ENCODE measurements around the gene DAB1.

Gene DAB1

GRCh38 chr1:57086154-57086553 lies 337.7 kb downstream of the DAB1 start:
- H3K36me3 ChIP-seq (ENCODE audit: low read depth): no peaks in the 10 kb centered on the region
- no peak overlapping the region for H3K27ac ChIP-seq (ENCODE audit: poor library complexity, severe bottlenecking)
- no peak for TF ChIP-seq CTCF (IDR thresholded peaks at IDR 0.05; ENCODE audit: poor library complexity, severe bottlenecking)
- ATAC-seq (ENCODE audit: low read depth) (no peak), DNase-seq (ENCODE audit: low spot score) (no peak)
- H3K9me3 ChIP-seq (ENCODE audit: severe bottlenecking): no peaks in the 10 kb centered on the region
- H3K4me1 ChIP-seq (ENCODE audit: insufficient read depth, poor library complexity, severe bottlenecking): no peaks in the 10 kb centered on the region
- no peak overlapping the region for H3K4me3 ChIP-seq (ENCODE audit: severe bottlenecking)
- peaks cover 3% of the 10 kb centered on the region for H3K27me3 ChIP-seq (ENCODE audit: insufficient read depth, poor library complexity, severe bottlenecking)

- Histone ChIP-seq H3K27me3 (ENCODE audit: insufficient read depth, poor library complexity, severe bottlenecking) (peaks cover 7% of the 10 kb centered on the region), H3K4me3 (ENCODE audit: severe bottlenecking) (no peak overlapping the region), H3K4me1 (ENCODE audit: insufficient read depth, poor library complexity, severe bottlenecking) (no peaks in the 10 kb centered on the region), H3K27ac (ENCODE audit: poor library complexity, severe bottlenecking) (no peak overlapping the region), H3K36me3 (ENCODE audit: low read depth) (no peaks in the 10 kb centered on the region), H3K9me3 (ENCODE audit: severe bottlenecking) (no peaks in the 10 kb centered on the region)
- no peak for TF ChIP-seq CTCF (IDR thresholded peaks at IDR 0.05; ENCODE audit: poor library complexity, severe bottlenecking)
- DNase-seq (ENCODE audit: low spot score) (no peak), ATAC-seq (ENCODE audit: low read depth) (no peak)
These were observed 339.2 kb downstream of the DAB1 start for GRCh38 chr1:57084701-57085100.

GRCh38 chr1:57082711-57083439 lies 341.0 kb downstream of the DAB1 start:
- TF ChIP-seq CTCF (IDR thresholded peaks at IDR 0.05; ENCODE audit: poor library complexity, severe bottlenecking): no peak

GRCh38 chr1:57079454-57080157 lies 344.3 kb downstream of the DAB1 start:
- Histone ChIP-seq H3K4me3 (ENCODE audit: severe bottlenecking) (no peak overlapping the region), H3K36me3 (ENCODE audit: low read depth) (no peaks in the 10 kb centered on the region), H3K27me3 (ENCODE audit: insufficient read depth, poor library complexity, severe bottlenecking) (peaks cover 7% of the 10 kb centered on the region), H3K27ac (ENCODE audit: poor library complexity, severe bottlenecking) (no peak overlapping the region), H3K9me3 (ENCODE audit: severe bottlenecking) (no peaks in the 10 kb centered on the region), H3K4me1 (ENCODE audit: insufficient read depth, poor library complexity, severe bottlenecking) (no peaks in the 10 kb centered on the region)
- peak; percentile 33 for TF ChIP-seq CTCF (IDR thresholded peaks at IDR 0.05; ENCODE audit: poor library complexity, severe bottlenecking)
- ATAC-seq (ENCODE audit: low read depth): no peak
- DNase-seq (ENCODE audit: low spot score): no peak

More at GRCh38 chr1:57082711-57083439, 341.0 kb downstream of the DAB1 start:
- H3K36me3 ChIP-seq (ENCODE audit: low read depth): no peaks in the 10 kb centered on the region
- H3K4me1 ChIP-seq (ENCODE audit: insufficient read depth, poor library complexity, severe bottlenecking): no peaks in the 10 kb centered on the region
- no peak overlapping the region for H3K4me3 ChIP-seq (ENCODE audit: severe bottlenecking)
- peaks cover 7% of the 10 kb centered on the region for H3K27me3 ChIP-seq (ENCODE audit: insufficient read depth, poor library complexity, severe bottlenecking)
- ATAC-seq (ENCODE audit: low read depth): no peak
- H3K27ac ChIP-seq (ENCODE audit: poor library complexity, severe bottlenecking): no peak overlapping the region
- no peaks in the 10 kb centered on the region for H3K9me3 ChIP-seq (ENCODE audit: severe bottlenecking)
- no peak for DNase-seq (ENCODE audit: low spot score)
